HL-60 (cell line): ENCODE measurements around the gene EDEM2.

Experiments used
- GABPA ChIP-seq: IDR thresholded peaks from 2 replicates; pipeline ENCODE4 v1.6.1; 2012; ENCODE audit warnings: low read depth
- POLR2AphosphoS5 ChIP-seq: IDR thresholded peaks from 2 replicates; pipeline ENCODE4 v1.6.1; 2012; ENCODE audit warnings: low read depth
- SPI1 ChIP-seq: IDR thresholded peaks from 2 replicates; pipeline ENCODE4 v1.6.1; 2012; ENCODE audit warnings: low read depth, mild to moderate bottlenecking, borderline replicate concordance
- TF ChIP-seq, protein P1 (sequence below): IDR thresholded peaks from one replicate; pipeline ENCODE4 v1.5.1; 2011; ENCODE audit warnings: low read length, control low read depth, inconsistent platforms; ENCODE audit not compliant: insufficient read depth
- TF ChIP-seq, protein P2 (sequence below): IDR thresholded peaks from 2 replicates; pipeline ENCODE4 v1.6.1; 2012; ENCODE audit warnings: low read depth; ENCODE audit not compliant: insufficient replicate concordance

- TF ChIP-seq, protein P1, sequence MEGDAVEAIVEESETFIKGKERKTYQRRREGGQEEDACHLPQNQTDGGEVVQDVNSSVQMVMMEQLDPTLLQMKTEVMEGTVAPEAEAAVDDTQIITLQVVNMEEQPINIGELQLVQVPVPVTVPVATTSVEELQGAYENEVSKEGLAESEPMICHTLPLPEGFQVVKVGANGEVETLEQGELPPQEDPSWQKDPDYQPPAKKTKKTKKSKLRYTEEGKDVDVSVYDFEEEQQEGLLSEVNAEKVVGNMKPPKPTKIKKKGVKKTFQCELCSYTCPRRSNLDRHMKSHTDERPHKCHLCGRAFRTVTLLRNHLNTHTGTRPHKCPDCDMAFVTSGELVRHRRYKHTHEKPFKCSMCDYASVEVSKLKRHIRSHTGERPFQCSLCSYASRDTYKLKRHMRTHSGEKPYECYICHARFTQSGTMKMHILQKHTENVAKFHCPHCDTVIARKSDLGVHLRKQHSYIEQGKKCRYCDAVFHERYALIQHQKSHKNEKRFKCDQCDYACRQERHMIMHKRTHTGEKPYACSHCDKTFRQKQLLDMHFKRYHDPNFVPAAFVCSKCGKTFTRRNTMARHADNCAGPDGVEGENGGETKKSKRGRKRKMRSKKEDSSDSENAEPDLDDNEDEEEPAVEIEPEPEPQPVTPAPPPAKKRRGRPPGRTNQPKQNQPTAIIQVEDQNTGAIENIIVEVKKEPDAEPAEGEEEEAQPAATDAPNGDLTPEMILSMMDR = no peak
- no peak for TF ChIP-seq POLR2AphosphoS5
- TF ChIP-seq GABPA = no peak
- TF ChIP-seq, protein P2, sequence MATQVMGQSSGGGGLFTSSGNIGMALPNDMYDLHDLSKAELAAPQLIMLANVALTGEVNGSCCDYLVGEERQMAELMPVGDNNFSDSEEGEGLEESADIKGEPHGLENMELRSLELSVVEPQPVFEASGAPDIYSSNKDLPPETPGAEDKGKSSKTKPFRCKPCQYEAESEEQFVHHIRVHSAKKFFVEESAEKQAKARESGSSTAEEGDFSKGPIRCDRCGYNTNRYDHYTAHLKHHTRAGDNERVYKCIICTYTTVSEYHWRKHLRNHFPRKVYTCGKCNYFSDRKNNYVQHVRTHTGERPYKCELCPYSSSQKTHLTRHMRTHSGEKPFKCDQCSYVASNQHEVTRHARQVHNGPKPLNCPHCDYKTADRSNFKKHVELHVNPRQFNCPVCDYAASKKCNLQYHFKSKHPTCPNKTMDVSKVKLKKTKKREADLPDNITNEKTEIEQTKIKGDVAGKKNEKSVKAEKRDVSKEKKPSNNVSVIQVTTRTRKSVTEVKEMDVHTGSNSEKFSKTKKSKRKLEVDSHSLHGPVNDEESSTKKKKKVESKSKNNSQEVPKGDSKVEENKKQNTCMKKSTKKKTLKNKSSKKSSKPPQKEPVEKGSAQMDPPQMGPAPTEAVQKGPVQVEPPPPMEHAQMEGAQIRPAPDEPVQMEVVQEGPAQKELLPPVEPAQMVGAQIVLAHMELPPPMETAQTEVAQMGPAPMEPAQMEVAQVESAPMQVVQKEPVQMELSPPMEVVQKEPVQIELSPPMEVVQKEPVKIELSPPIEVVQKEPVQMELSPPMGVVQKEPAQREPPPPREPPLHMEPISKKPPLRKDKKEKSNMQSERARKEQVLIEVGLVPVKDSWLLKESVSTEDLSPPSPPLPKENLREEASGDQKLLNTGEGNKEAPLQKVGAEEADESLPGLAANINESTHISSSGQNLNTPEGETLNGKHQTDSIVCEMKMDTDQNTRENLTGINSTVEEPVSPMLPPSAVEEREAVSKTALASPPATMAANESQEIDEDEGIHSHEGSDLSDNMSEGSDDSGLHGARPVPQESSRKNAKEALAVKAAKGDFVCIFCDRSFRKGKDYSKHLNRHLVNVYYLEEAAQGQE = no peak
- no peak for TF ChIP-seq SPI1
These were observed 30.9 kb downstream of the EDEM2 start for GRCh38 chr20:35116258-35116657.
